Suprapubic skin (tissue), 4 donors: Measurements from ENCODE around the gene APOBEC3A. TPM values are rescaled to one million over a fixed set of nuclear protein-coding genes. Genes with fewer than 3 reads are reported as not detected.

ENCODE experiments used
- DNase-seq, 2 donors: peaks; one replicate each; pipeline ENCODE4 v3.0.0-alpha.2; 2019; ENCODE audit warnings: low spot score in 2 of 2
- H3K27ac ChIP-seq: fragments of 200-600 bp; sonication (generic); one replicate; pipeline ENCODE4 v1.5.1; 2019
- H3K27me3 ChIP-seq: fragments of 200-600 bp; sonication (generic); one replicate; pipeline ENCODE4 v1.5.1; 2019
- H3K36me3 ChIP-seq: fragments of 200-600 bp; sonication (generic); one replicate; pipeline ENCODE4 v1.5.1; 2019
- H3K4me1 ChIP-seq: fragments of 200-600 bp; sonication (generic); one replicate; pipeline ENCODE4 v1.5.1; 2019
- H3K4me3 ChIP-seq: fragments of 200-600 bp; sonication (generic); one replicate; pipeline ENCODE4 v1.5.1; 2019; ENCODE audit warnings: mild to moderate bottlenecking
- H3K9me3 ChIP-seq: fragments of 200-600 bp; sonication (generic); one replicate; pipeline ENCODE4 v1.5.1; 2019
- CTCF ChIP-seq, 2 donors: fragments of 200-600 bp in 1 of 2; fragments of 450-650 bp in 1 of 2; sonication (generic) in 1 of 2; IDR thresholded peaks; one replicate each; pipeline ENCODE4 v1.5.1; 2016 to 2019; ENCODE audit warnings: antibody characterized with exemption in 2 of 2, mild to moderate bottlenecking in 1 of 2, moderate library complexity in 1 of 2
- EP300 ChIP-seq: sonication (generic); formaldehyde crosslinking; IDR thresholded peaks from one replicate; pipeline ENCODE4 v1.6.1; 2017; ENCODE audit warnings: antibody characterized with exemption
- POLR2A ChIP-seq, 2 donors: fragments of 450-650 bp; IDR thresholded peaks; one replicate each; pipeline ENCODE4 v1.6.1; 2017; ENCODE audit warnings: antibody characterized with exemption in 2 of 2, mild to moderate bottlenecking in 2 of 2, moderate library complexity in 2 of 2
- POLR2AphosphoS5 ChIP-seq, 3 donors: sonication (generic); formaldehyde crosslinking; IDR thresholded peaks; one replicate each; pipeline ENCODE4 v1.6.1; 2017; ENCODE audit warnings: antibody characterized with exemption in 3 of 3
- WGBS: methylation state at CpG from one replicate; pipeline ENCODE4 v1.1.5; 2018; 5-methylcytosine and 5-hydroxymethylcytosine counted together
- total RNA-seq, 4 donors: library from RNA; depleted of rRNA; stranded (reverse); fragments of >200 nt; gene quantifications; one replicate each; pipeline ENCODE4 v1.1.0, GENCODE V29; 2016

Gene APOBEC3A
- total RNA-seq, 4 donors from 2014 or later: 2.1 TPM; not detected in 3

- Histone ChIP-seq H3K27ac (no peak overlapping the region), H3K9me3 (no peaks in the 10 kb centered on the region), H3K4me3 (no peak overlapping the region), H3K36me3 (no peaks in the 10 kb centered on the region), H3K4me1 (peaks cover 4% of the 10 kb centered on the region), H3K27me3 (peaks cover 42% of the 10 kb centered on the region)
- TF ChIP-seq POLR2AphosphoS5 (IDR thresholded peaks at IDR 0.05) (no peak), EP300 (no peak), CTCF (IDR thresholded peaks at IDR 0.05) (no peak), POLR2A (IDR thresholded peaks at IDR 0.05) (no peak)
- WGBS: 82% methylated on average over 14 of the region's 14 CpGs
- DNase-seq: peak in 1 of 2 donors; percentile 16
Measured at GRCh38 chr22:38947321-38948140, 9.9 kb upstream of the APOBEC3A start.

DNA sequence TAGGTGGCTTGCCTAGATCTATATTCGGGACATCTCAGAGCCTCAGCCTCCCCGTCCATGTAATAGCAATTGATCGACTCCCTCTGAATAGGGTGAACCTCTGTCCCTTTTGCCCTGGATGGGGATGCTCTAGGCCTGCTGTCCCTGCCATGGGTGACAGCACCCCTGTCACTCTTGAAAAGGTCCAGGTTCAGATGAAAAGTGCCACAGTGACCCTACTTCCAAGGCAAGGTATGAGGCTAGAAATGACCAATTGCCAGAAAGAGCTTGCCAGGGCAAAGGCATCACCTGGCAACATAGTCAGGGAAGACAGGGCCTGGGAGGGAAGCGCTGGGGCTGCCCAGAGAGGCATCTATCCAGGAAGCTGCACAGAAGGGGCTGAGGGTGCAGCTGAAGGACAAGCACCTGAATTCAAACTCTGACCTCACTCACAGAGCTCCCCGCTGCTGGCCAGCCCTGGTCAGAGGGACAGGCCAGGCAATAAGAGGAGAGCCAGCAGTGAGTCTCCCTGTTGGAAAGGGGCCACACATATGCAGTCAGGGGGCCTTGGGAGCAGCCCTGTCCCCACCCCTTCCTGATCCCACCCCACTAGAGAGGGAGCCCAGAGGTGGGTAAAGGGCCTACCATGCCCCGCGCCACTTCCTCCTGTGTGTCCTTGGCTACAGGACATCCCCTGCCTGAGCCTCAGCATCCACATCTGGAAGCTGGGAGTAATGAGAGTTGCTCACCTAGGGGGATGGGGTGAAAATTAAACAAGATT lies 9.0 kb upstream of the APOBEC3A start:
- DNase-seq: peak in 1 of 2 donors; percentile 34
- peaks cover 5% of the 10 kb centered on the region for H3K4me1 ChIP-seq
- no peak overlapping the region for H3K27ac ChIP-seq
- H3K36me3 ChIP-seq: no peaks in the 10 kb centered on the region
- WGBS: 86% methylated on average over 4 of the region's 7 CpGs
- no peaks in the 10 kb centered on the region for H3K9me3 ChIP-seq
- H3K27me3 ChIP-seq: peaks cover 33% of the 10 kb centered on the region
- TF ChIP-seq POLR2AphosphoS5 (IDR thresholded peaks at IDR 0.05) (no peak), CTCF (IDR thresholded peaks at IDR 0.05) (no peak), POLR2A (IDR thresholded peaks at IDR 0.05) (no peak), EP300 (no peak)
- no peak overlapping the region for H3K4me3 ChIP-seq

DNA sequence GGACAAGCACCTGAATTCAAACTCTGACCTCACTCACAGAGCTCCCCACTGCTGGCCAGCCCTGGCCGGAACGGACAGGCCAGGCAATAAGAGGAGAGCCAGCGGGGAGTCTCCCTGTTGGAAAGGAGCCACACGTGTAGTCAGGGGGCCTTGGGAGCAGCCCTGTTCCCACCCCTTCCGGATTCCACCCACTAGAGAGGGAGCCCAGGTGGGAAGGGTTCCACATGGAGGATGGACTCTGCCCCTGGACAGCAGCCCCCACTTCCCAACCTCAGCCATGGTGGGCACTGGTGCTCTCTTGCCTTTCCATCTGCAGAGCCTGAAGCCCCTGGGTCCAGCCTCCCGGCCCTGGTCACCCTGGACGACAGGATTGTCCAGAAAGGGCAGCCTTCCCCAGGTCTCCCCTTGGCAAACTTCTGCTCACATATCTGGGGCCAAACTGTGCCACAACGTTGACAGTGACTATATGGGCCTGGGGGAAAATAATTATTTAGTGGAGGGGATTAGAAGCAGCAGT lies 7.5 kb upstream of the APOBEC3A start:
- no peak for TF ChIP-seq EP300
- no peak for TF ChIP-seq CTCF (IDR thresholded peaks at IDR 0.05)
- TF ChIP-seq POLR2A (IDR thresholded peaks at IDR 0.05): no peak
- no peak for TF ChIP-seq POLR2AphosphoS5 (IDR thresholded peaks at IDR 0.05)
- Histone ChIP-seq H3K9me3 (no peaks in the 10 kb centered on the region), H3K27ac (no peak overlapping the region), H3K36me3 (no peaks in the 10 kb centered on the region), H3K4me1 (peaks cover 16% of the 10 kb centered on the region), H3K27me3 (peaks cover 23% of the 10 kb centered on the region), H3K4me3 (no peak overlapping the region)
- DNase-seq: peak in 1 of 2 donors; percentile 53
- 65% methylated on average over 4 of the region's 8 CpGs for WGBS

- no peak overlapping the region for H3K4me3 ChIP-seq
- H3K27me3 ChIP-seq: peaks cover 20% of the 10 kb centered on the region
- 82% methylated on average over 13 of the region's 13 CpGs for WGBS
- no peak overlapping the region for H3K27ac ChIP-seq
- H3K4me1 ChIP-seq: peaks cover 14% of the 10 kb centered on the region
- no peak for TF ChIP-seq EP300
- no peak for TF ChIP-seq POLR2AphosphoS5 (IDR thresholded peaks at IDR 0.05)
- TF ChIP-seq CTCF (IDR thresholded peaks at IDR 0.05): no peak
- no peak for TF ChIP-seq POLR2A (IDR thresholded peaks at IDR 0.05)
- no peaks in the 10 kb centered on the region for H3K36me3 ChIP-seq
- DNase-seq: peak in 1 of 2 donors; percentile 39
- H3K9me3 ChIP-seq: no peaks in the 10 kb centered on the region
Measured at GRCh38 chr22:38950527-38951295, 6.7 kb upstream of the APOBEC3A start.
